GM19324 (cell line): Measurements from ENCODE around the gene DICER1.

Source experiments
- ATAC-seq: cut with Tn5 transposase; IDR thresholded peaks from one replicate; pipeline ENCODE4 v1.9.1; 2021; ENCODE audit warnings: mild to moderate bottlenecking, moderate library complexity; ENCODE audit not compliant: unreplicated experiment, low FRiP score

Gene DICER1

GRCh38 chr14:95097385-95097784, 59.9 kb downstream of the DICER1 start:
- ATAC-seq: no peak

- ATAC-seq: no peak
Measured at GRCh38 chr14:95096476-95096875, 60.9 kb downstream of the DICER1 start.

- no peak for ATAC-seq
Measured at GRCh38 chr14:95095996-95096395, 61.3 kb downstream of the DICER1 start.

- ATAC-seq: no peak
Measured at GRCh38 chr14:95092723-95093122, 64.6 kb downstream of the DICER1 start.

- ATAC-seq: no peak
Measured at GRCh38 chr14:95091581-95091980, 65.7 kb downstream of the DICER1 start.

GRCh38 chr14:95088665-95089064, 68.7 kb downstream of the DICER1 start:
- no peak for ATAC-seq

- no peak for ATAC-seq
Measured at GRCh38 chr14:95087619-95088018, 69.7 kb downstream of the DICER1 start.

GRCh38 chr14:95085321-95085720, 72.0 kb downstream of the DICER1 start:
- ATAC-seq: no peak

- ATAC-seq: no peak
Measured at GRCh38 chr14:95078867-95079266, 78.5 kb downstream of the DICER1 start.

GRCh38 chr14:95077345-95077744, 80.0 kb downstream of the DICER1 start:
- no peak for ATAC-seq

GRCh38 chr14:95075789-95076188, 81.5 kb downstream of the DICER1 start:
- ATAC-seq: no peak

GRCh38 chr14:95073947-95074346, 83.4 kb downstream of the DICER1 start:
- ATAC-seq: no peak

- ATAC-seq: no peak
Measured at GRCh38 chr14:95072310-95072905, 84.9 kb downstream of the DICER1 start.

- no peak for ATAC-seq
Measured at GRCh38 chr14:95071649-95072280, 85.6 kb downstream of the DICER1 start.

- no peak for ATAC-seq
Measured at GRCh38 chr14:95070748-95071435, 86.4 kb downstream of the DICER1 start.

GRCh38 chr14:95069547-95069946, 87.8 kb downstream of the DICER1 start:
- ATAC-seq: no peak

GRCh38 chr14:95069018-95069417, 88.3 kb downstream of the DICER1 start:
- no peak for ATAC-seq

GRCh38 chr14:95068521-95068920, 88.8 kb downstream of the DICER1 start:
- ATAC-seq: no peak

GRCh38 chr14:95068080-95068479, 89.2 kb downstream of the DICER1 start:
- no peak for ATAC-seq

GRCh38 chr14:95067526-95067925, 89.8 kb downstream of the DICER1 start:
- no peak for ATAC-seq

GRCh38 chr14:95066427-95066986, 90.8 kb downstream of the DICER1 start:
- ATAC-seq: no peak

- ATAC-seq: no peak
Measured at GRCh38 chr14:95065411-95065810, 91.9 kb downstream of the DICER1 start.
